Activated CD8-positive, alpha-beta memory T cell treated with anti-CD3 and anti-CD28 coated beads, Interleukin-2, amount 50 U/mL, for 24 hours (primary cell): Measurements from ENCODE around the gene ZFP14.
"Not testable (repeated sequence)": the region's sequence is repeated elsewhere in the genome, so short reads cannot be mapped to it uniquely, and the experiment has no call there.

Experiments
- DNase-seq: peaks from one replicate; pipeline ENCODE4 v3.0.0-alpha.2; 2020; ENCODE audit errors: extremely low read depth

ZFP14 gene

GRCh38 chr19:36331353-36332228 lies 47.4 kb downstream of the ZFP14 start:
- DNase-seq: peak; percentile 15

- no peak for DNase-seq
Observed at GRCh38 chr19:36330216-36330615, 48.8 kb downstream of the ZFP14 start.

- not testable (repeated sequence) for DNase-seq
Observed at GRCh38 chr19:36329534-36329933, 49.5 kb downstream of the ZFP14 start.

DNA sequence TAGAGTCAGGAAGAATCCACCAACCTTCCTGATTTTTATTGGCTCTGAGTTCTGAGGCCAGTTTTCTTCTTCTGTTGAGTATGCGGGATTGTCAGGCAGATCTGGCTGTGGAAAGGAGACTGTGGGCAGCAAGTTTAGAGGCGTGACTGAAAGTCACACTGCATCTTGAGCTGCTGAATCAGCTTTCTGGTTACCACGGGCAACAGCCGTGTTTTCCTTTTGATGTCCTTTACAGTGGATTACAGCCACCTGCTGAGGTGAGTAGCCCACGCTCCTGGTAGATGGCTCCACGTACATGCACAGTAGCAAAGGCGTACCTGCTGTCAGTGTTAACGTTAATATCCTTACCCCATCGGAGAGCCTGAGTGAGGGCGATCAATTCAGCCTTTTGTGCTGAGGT lies 52.4 kb downstream of the ZFP14 start:
- DNase-seq: not testable (repeated sequence)

- DNase-seq: not testable (repeated sequence)
Observed at GRCh38 chr19:36315164-36315563, 63.8 kb downstream of the ZFP14 start.

- DNase-seq: not testable (repeated sequence)
Observed at GRCh38 chr19:36314053-36314452, 64.9 kb downstream of the ZFP14 start.

DNA sequence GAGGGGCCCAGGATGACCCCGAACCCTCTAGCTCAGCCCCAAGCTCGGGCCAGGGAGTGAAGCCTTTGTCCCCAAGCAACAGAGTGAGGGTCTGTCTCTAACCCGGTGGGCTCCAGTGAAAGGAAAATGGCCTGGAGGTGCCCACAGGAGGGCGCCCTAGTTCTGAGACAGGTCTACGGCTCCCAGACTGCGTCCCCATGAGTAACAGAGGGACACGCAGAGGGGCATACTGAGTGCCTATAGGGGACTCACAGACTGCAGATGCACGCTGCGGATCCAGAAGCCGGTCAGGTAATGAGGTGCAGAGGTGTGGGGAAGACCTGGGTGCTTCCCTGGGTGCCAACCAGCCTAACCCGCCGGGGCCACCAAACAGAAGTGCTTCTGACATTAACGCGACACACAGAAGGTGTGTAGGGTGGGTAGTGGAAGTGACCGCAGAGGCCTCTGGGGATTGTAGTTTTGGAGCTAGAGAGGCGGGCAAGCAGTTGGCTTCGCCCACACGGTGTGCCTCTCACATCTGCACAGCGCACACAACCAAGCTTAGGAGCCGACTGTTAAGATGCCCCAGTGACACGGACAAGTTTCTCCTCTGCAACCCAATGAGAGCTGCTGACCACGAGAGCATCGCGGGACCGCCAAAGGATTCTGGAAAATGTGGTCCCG lies 67.8 kb downstream of the ZFP14 start:
- not testable (repeated sequence) for DNase-seq

GRCh38 chr19:36310416-36310990 lies 68.5 kb downstream of the ZFP14 start:
- DNase-seq: not testable (repeated sequence)

GRCh38 chr19:36309759-36310158 lies 69.2 kb downstream of the ZFP14 start:
- DNase-seq: not testable (repeated sequence)

GRCh38 chr19:36309309-36309708 lies 69.7 kb downstream of the ZFP14 start:
- DNase-seq: not testable (repeated sequence)

GRCh38 chr19:36292317-36292716 lies 86.7 kb downstream of the ZFP14 start:
- not testable (repeated sequence) for DNase-seq
